C4-2B (cell line): Measurements from ENCODE around the gene MYO15B.
A peak's percentile ranks its signal among the peaks of the same experiment; 100 is the strongest.

Experiments used
- CTCF ChIP-seq: fragments of 450-650 bp; conservative IDR thresholded peaks from 2 replicates; pipeline ENCODE4 v1.5.1; 2017; ENCODE audit warnings: mild to moderate bottlenecking
- ZFX ChIP-seq: fragments of 450-650 bp; IDR thresholded peaks from 2 replicates; pipeline ENCODE4 v1.6.1; 2017

- TF ChIP-seq CTCF (peak; percentile 34), ZFX (no peak)
Measured at GRCh38 chr17:75633486-75634375, 46.1 kb downstream of the MYO15B start.
